GM21528 (cell line): ENCODE measurements around the gene TGM2.

Experiments used
- ATAC-seq: cut with Tn5 transposase; IDR thresholded peaks from one replicate; pipeline ENCODE4 v1.9.1; 2021; ENCODE audit warnings: mild to moderate bottlenecking, moderate library complexity; ENCODE audit not compliant: unreplicated experiment, low FRiP score

The TGM2 gene

GRCh38 chr20:38165089-38165965 lies at the start of gene TGM2:
Gene TGM2, minus strand, starts transcription at chr20:38165270. Its CDS starts 72 bp downstream, at chr20:38165198.
- peak; percentile 76 for ATAC-seq

DNA sequence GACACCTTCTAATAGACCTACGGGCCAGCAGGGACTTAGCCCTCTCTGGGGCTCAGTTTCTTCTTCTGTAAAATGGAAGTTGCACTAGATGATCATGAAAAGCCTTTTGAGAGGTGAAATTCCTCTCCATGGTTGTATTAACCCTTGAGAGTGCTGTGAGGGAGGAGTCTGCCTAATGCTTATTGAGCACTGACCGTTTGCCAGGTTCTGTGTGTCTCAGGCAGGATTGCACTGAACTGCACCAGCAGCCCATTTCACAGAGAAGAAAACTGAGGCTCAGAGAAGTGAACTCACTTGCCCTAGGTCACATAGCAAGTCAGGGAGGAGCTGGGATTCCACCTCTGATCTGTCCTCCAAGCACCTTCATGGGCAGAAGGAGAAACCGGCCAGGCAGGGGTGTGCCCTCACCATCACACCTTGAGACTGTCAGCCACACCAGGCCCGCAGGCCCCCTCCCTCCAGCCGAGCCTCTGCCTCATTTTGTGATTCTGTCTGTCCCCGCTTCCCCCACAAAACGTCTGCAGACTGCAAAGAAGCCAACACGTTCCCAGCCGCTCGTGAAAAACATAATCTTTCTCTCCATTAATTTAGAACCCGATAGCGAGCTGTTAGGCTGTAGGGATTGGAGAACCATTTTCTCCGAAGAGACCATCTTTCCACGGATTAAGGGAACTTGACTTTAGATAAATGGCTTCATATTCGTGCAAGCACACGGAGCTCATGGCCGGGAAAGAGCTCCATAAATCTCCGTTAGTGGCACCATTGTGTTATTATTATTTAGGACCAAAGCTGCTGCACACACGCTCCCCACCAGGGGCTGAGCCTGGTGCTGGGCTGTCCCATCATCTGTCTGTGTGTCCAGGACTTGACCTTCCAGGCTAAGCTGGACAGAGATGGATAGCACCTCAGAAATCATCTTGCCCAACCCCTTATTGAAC lies 49.5 kb upstream of the TGM2 start:
- no peak for ATAC-seq

DNA sequence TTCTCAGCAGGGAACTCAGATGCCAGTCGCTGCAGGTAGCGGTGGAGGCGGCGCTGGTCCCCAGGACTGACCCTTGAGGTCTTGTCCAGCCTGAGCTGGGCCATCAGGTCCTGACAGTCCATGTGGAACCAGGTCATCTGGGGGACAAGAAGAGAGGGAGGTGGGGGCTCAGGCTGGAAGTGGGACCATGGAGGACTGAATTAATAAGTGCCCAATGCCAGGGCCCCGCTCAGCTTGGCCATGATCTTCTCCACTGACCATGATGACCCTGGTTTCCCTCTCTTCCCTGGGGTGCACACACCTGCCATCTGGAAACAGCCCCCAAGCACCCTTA lies 48.5 kb upstream of the TGM2 start:
- ATAC-seq, result no peak

GRCh38 chr20:38212806-38213606 lies 47.9 kb upstream of the TGM2 start:
- no peak for ATAC-seq

- no peak for ATAC-seq
Observed at GRCh38 chr20:38211200-38212097, 46.4 kb upstream of the TGM2 start.

GRCh38 chr20:38210741-38211140 lies 45.7 kb upstream of the TGM2 start:
- no peak for ATAC-seq

DNA sequence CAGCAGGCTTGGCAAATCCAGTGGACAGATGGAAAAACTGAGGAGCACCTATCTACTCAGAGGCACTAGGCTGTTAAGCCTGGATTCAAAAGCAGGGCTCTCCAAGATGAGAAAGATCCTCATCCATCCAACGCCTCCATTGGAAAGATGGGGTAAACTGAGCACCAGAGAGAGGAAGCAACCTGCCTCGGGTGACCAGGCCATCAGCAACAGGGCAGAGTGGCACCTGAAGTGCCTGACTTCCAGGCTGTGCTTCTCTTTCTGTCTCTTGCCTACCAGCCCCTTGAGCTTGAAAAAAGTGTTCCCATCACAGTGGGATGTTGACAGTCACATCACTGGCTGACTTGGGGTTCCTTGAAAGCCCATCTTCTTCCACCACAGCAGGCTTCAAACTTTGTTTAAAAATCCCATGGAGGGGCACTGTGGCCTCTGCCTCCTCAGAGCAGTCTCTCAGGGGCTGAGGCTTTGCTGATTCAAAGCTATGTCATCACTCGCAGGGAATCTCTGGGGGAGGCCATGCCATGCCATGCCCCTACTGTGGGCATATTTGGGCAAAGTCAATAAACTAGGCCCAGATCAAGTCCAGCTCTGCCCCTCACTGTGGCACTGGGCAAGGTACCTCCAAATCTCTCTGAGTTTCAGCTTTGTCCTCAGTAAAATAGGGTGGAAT lies 44.8 kb upstream of the TGM2 start:
- ATAC-seq, result no peak

DNA sequence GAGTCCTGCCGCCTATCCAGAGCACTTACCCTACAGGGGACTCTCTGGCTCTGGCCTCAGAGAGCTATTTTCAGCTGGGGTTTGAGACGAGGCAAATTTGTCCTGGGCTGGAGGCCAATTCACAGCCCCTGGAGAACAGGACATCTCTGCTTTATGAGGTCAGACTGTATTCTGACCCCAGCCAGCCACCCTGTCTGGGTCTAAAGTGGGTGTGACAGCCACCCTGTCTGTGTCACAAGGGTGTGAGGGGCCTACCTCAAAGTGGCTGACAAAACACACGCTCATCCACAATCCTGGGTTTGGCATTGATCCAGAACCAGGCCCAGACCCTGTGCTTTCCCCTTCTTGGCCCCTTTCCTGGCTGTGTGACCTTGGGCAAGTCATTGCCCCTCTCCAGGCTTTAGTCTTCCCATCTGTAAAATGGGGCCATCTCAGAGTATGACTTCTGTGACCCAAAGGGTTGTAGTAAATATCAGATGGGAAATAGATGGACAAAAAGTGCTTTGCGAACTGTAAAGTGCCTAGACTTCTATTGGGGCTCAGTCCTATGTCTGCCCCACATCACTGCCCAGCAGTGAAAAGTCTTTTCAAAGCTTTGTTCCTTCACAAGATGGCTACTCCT lies 44.1 kb upstream of the TGM2 start:
- ATAC-seq, result no peak

- no peak for ATAC-seq
Observed at GRCh38 chr20:38208523-38208922, 43.5 kb upstream of the TGM2 start.

- no peak for ATAC-seq
Observed at GRCh38 chr20:38208088-38208487, 43.0 kb upstream of the TGM2 start.

- ATAC-seq, result no peak
Observed at GRCh38 chr20:38207621-38208020, 42.6 kb upstream of the TGM2 start.

GRCh38 chr20:38205001-38205400 lies 39.9 kb upstream of the TGM2 start:
- no peak for ATAC-seq

DNA sequence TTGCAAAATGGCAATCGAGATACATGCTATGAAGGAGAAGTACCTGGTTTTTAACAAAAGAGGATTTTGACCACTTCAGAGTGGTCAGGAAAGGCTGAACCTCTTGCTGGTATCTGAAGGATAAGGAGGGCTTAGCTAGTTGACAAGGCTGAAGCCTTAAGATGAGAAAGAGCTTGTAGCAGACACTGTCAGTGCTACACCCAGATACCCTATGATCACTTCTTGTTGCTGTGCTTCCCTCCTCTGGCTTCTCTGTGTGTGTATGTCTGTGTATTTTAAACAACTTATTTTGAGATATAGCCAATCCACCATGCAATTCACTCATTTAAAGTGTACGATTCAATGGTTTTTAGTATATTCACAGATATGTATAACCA lies 38.9 kb upstream of the TGM2 start:
- no peak for ATAC-seq

- no peak for ATAC-seq
Observed at GRCh38 chr20:38203337-38203980, 38.4 kb upstream of the TGM2 start.

GRCh38 chr20:38202982-38203293 lies 37.9 kb upstream of the TGM2 start:
- no peak for ATAC-seq

GRCh38 chr20:38202153-38202981 lies 37.3 kb upstream of the TGM2 start:
- ATAC-seq, result no peak

DNA sequence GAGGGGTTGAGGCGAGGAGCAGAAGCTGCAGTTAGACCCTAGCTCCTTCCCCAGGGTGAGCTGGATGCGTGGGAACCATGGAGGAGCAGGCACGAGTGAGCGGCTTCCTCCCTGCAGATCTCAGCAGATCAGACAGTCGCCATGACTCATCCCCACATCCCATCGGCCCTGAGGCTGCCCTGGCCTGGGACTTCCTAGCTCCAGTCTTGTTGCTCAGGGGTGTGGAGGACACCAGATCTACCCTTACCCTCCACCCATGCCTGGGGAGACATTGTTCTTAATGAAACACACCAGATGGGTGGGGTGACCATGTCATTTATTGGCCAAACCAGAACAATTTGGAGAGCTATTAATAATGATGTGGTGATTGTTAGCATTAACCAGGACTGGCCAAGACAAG lies 36.3 kb upstream of the TGM2 start:
- ATAC-seq, result no peak

DNA sequence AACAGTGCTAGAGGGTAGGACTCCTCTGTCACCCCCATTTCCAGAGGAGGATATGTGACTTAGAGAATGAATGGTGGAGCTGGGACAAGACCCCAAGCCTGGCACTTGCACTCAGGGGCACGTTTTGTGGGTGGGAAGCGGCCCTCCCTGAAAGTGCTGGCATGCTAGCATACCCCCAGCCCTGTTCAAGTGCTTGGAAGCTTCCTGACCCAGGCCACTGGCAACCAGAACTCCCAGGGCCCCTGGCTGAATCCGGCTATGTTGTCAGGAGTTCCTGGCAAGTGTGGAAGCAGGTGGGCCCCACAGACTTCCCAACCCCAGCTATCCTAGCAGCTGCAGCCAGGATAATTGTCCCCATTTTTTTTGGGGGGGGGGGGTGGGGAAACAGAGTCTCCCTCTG lies 35.6 kb upstream of the TGM2 start:
- ATAC-seq, result no peak
